ENCODE measurements around the gene HDAC5. TPM values are rescaled to one million over a fixed set of nuclear protein-coding genes. Genes with fewer than 3 reads are reported as not detected.

The HDAC5 gene
- total RNA-seq, 2 donors from 2014 or later: 71.2 to 145 TPM

GRCh38 chr17:44083250-44083849 is 40.1 kb downstream of the HDAC5 start:
- no peak for DNase-seq (ENCODE audit: low spot score)
- Histone ChIP-seq H3K36me3 (peaks cover 0 to 9% of the 10 kb centered on the region in 2 donors), H3K27ac (no peak overlapping the region), H3K4me1 (replicated peaks) (peaks cover 6% of the 10 kb centered on the region), H3K4me3 (no peak overlapping the region), H3K27me3 (replicated peaks; ENCODE audit: insufficient read depth) (no peaks in the 10 kb centered on the region), H3K9me3 (no peaks in the 10 kb centered on the region)
- intact Hi-C loops (cut with DNase I): no loop called here
- no peak for TF ChIP-seq POLR2A (IDR thresholded peaks at IDR 0.05)
- TF ChIP-seq POLR2AphosphoS5 (IDR thresholded peaks at IDR 0.05): no peak
- peak in 1 of 4 experiments; percentile 12 for TF ChIP-seq CTCF (IDR thresholded peaks at IDR 0.05)
- WGBS: 84% methylated on average over 12 of the region's 12 CpGs

GRCh38 chr17:44082256-44082927 is 41.0 kb downstream of the HDAC5 start:
- no peak overlapping the region for H3K27ac ChIP-seq
- H3K4me3 ChIP-seq: no peak overlapping the region
- intact Hi-C loops (cut with DNase I): no loop called here
- H3K27me3 ChIP-seq (replicated peaks; ENCODE audit: insufficient read depth): no peaks in the 10 kb centered on the region
- TF ChIP-seq POLR2AphosphoS5 (IDR thresholded peaks at IDR 0.05) (no peak), POLR2A (IDR thresholded peaks at IDR 0.05) (no peak), CTCF (IDR thresholded peaks at IDR 0.05) (no peak)
- no peaks in the 10 kb centered on the region for H3K9me3 ChIP-seq
- H3K36me3 ChIP-seq: peaks cover 0 to 8% of the 10 kb centered on the region in 2 donors
- DNase-seq (ENCODE audit: low spot score): no peak
- 80% methylated on average over 21 of the region's 21 CpGs for WGBS
- H3K4me1 ChIP-seq (replicated peaks): peaks cover 15% of the 10 kb centered on the region

GRCh38 chr17:44081681-44082080 is 41.8 kb downstream of the HDAC5 start:
- intact Hi-C loops (cut with DNase I): no loop called here
- Histone ChIP-seq H3K27ac (no peak overlapping the region), H3K27me3 (replicated peaks; ENCODE audit: insufficient read depth) (no peaks in the 10 kb centered on the region), H3K36me3 (peaks cover 0 to 8% of the 10 kb centered on the region in 2 donors), H3K4me1 (replicated peaks) (peaks cover 18% of the 10 kb centered on the region), H3K9me3 (no peaks in the 10 kb centered on the region), H3K4me3 (no peak overlapping the region)
- no peak for DNase-seq (ENCODE audit: low spot score)
- TF ChIP-seq POLR2A (IDR thresholded peaks at IDR 0.05): no peak
- TF ChIP-seq CTCF (IDR thresholded peaks at IDR 0.05): no peak
- no peak for TF ChIP-seq POLR2AphosphoS5 (IDR thresholded peaks at IDR 0.05)
- 94% methylated on average over 3 of the region's 3 CpGs for WGBS

- no peak overlapping the region for H3K27ac ChIP-seq
- no peak overlapping the region for H3K4me3 ChIP-seq
- H3K36me3 ChIP-seq: peaks cover 0 to 8% of the 10 kb centered on the region in 2 donors
- no peaks in the 10 kb centered on the region for H3K27me3 ChIP-seq (replicated peaks; ENCODE audit: insufficient read depth)
- TF ChIP-seq POLR2A (IDR thresholded peaks at IDR 0.05) (no peak), POLR2AphosphoS5 (IDR thresholded peaks at IDR 0.05) (no peak), CTCF (IDR thresholded peaks at IDR 0.05) (no peak)
- peaks cover 27% of the 10 kb centered on the region for H3K4me1 ChIP-seq (replicated peaks)
- no peaks in the 10 kb centered on the region for H3K9me3 ChIP-seq
- DNase-seq (ENCODE audit: low spot score): no peak
- intact Hi-C loops (cut with DNase I): no loop called here
- 86% methylated on average over 17 of the region's 18 CpGs for WGBS
These were observed 43.3 kb downstream of the HDAC5 start for GRCh38 chr17:44079877-44080821.

All from prostate gland (tissue), 2 donors.